Glutamatergic neuron (in vitro differentiated cells): ENCODE measurements around the gene MEGF11. TPM values are rescaled to one million over a fixed set of nuclear protein-coding genes. Genes with fewer than 3 reads are reported as not detected.

ENCODE experiments used
- DNase-seq: peaks from one replicate; pipeline ENCODE4 v3.0.0; 2022
- H3K27ac Mint-ChIP-seq: one replicate; pipeline ENCODE4 v1.8.0; 2020; ENCODE audit warnings: mild to moderate bottlenecking, mixed read lengths, inconsistent platforms; ENCODE audit not compliant: unreplicated experiment
- H3K27me3 Mint-ChIP-seq: one replicate; pipeline ENCODE4 v1.8.0; 2020; ENCODE audit warnings: mild to moderate bottlenecking, moderate library complexity, mixed read lengths, inconsistent platforms; ENCODE audit not compliant: unreplicated experiment
- H3K36me3 Mint-ChIP-seq: one replicate; pipeline ENCODE4 v1.8.0; 2020; ENCODE audit warnings: mild to moderate bottlenecking, mixed read lengths, inconsistent platforms; ENCODE audit not compliant: unreplicated experiment
- H3K4me1 Mint-ChIP-seq: one replicate; pipeline ENCODE4 v1.8.0; 2020; ENCODE audit warnings: mild to moderate bottlenecking, low read depth, mixed read lengths, inconsistent platforms; ENCODE audit not compliant: unreplicated experiment
- H3K4me3 Mint-ChIP-seq: one replicate; pipeline ENCODE4 v1.8.0; 2020; ENCODE audit warnings: mild to moderate bottlenecking, mixed read lengths, inconsistent platforms; ENCODE audit not compliant: unreplicated experiment
- H3K9me3 Mint-ChIP-seq: one replicate; pipeline ENCODE4 v1.8.0; 2020; ENCODE audit warnings: mild to moderate bottlenecking, moderate library complexity, mixed read lengths, inconsistent platforms; ENCODE audit not compliant: unreplicated experiment
- total RNA-seq: library from RNA; stranded (reverse); fragmentation: NEBNext Ultra II Directional; extraction: Animal tissue kit (Norgen Biotek cat#: 25700); gene quantifications from one replicate; pipeline ENCODE4 v1.2.1, GENCODE V29; 2021; ENCODE audit not compliant: unreplicated experiment
- TF ChIP-seq, protein P1 (sequence below): fragments of 200-600 bp; sonication (generic); IDR thresholded peaks from one replicate; pipeline ENCODE4 v1.5.0; 2021; ENCODE audit not compliant: partially characterized antibody, unreplicated experiment

MEGF11 gene
- total RNA-seq, 1 donor from 2014 or later, result 2.6 TPM

- Mint-ChIP-seq H3K27me3 (no peaks in the 10 kb centered on the region), H3K27ac (no peak overlapping the region), H3K36me3 (no peaks in the 10 kb centered on the region), H3K4me3 (no peak overlapping the region), H3K4me1 (peaks cover 5% of the 10 kb centered on the region), H3K9me3 (peaks cover 3% of the 10 kb centered on the region)
- no peak for DNase-seq
- TF ChIP-seq, protein P1, sequence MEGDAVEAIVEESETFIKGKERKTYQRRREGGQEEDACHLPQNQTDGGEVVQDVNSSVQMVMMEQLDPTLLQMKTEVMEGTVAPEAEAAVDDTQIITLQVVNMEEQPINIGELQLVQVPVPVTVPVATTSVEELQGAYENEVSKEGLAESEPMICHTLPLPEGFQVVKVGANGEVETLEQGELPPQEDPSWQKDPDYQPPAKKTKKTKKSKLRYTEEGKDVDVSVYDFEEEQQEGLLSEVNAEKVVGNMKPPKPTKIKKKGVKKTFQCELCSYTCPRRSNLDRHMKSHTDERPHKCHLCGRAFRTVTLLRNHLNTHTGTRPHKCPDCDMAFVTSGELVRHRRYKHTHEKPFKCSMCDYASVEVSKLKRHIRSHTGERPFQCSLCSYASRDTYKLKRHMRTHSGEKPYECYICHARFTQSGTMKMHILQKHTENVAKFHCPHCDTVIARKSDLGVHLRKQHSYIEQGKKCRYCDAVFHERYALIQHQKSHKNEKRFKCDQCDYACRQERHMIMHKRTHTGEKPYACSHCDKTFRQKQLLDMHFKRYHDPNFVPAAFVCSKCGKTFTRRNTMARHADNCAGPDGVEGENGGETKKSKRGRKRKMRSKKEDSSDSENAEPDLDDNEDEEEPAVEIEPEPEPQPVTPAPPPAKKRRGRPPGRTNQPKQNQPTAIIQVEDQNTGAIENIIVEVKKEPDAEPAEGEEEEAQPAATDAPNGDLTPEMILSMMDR, result no peak
These were observed 34.2 kb downstream of the MEGF11 start for GRCh38 chr15:66219339-66219738.

DNA sequence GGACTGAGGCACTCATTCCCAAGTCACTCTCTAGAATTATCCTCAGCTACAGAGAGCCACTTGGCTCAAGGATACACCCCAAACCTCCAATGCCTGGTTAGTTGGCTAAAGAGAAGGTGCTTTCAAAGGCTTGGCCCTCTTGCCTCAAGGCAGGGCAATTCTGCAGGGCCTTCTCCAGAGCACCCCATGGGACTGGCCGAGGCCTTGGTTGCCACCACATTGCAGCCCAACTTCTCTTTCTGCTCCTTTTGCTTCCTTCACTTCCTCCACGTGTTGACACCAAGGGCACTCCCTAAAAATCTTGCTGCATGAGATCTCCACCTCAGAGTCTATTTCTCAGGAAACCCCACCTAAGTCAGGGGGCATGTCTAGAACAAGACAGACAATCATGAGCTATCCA, 36.7 kb downstream of the MEGF11 start:
- H3K9me3 Mint-ChIP-seq, result peaks cover 5% of the 10 kb centered on the region
- H3K4me1 Mint-ChIP-seq, result peaks cover 5% of the 10 kb centered on the region
- no peak for DNase-seq
- TF ChIP-seq, protein P1, result no peak
- no peaks in the 10 kb centered on the region for H3K36me3 Mint-ChIP-seq
- H3K27me3 Mint-ChIP-seq, result peaks cover 1% of the 10 kb centered on the region
- no peak overlapping the region for H3K27ac Mint-ChIP-seq
- no peak overlapping the region for H3K4me3 Mint-ChIP-seq

- Mint-ChIP-seq H3K36me3 (no peaks in the 10 kb centered on the region), H3K4me1 (peaks cover 3% of the 10 kb centered on the region)
These were observed 37.7 kb downstream of the MEGF11 start for GRCh38 chr15:66215811-66216210.

GRCh38 chr15:66214246-66214645, 39.3 kb downstream of the MEGF11 start:
- peaks cover 2% of the 10 kb centered on the region for H3K9me3 Mint-ChIP-seq
- H3K27ac Mint-ChIP-seq, result no peak overlapping the region
- H3K4me1 Mint-ChIP-seq, result peaks cover 3% of the 10 kb centered on the region
- TF ChIP-seq, protein P1, result no peak
- DNase-seq, result no peak
- no peaks in the 10 kb centered on the region for H3K36me3 Mint-ChIP-seq
- H3K4me3 Mint-ChIP-seq, result no peak overlapping the region
- peaks cover 1% of the 10 kb centered on the region for H3K27me3 Mint-ChIP-seq

More at GRCh38 chr15:66215811-66216210, 37.7 kb downstream of the MEGF11 start:
- Mint-ChIP-seq H3K27me3 (peaks cover 1% of the 10 kb centered on the region), H3K27ac (no peak overlapping the region), H3K4me3 (no peak overlapping the region), H3K9me3 (peaks cover 4% of the 10 kb centered on the region)
- TF ChIP-seq, protein P1, result no peak
- DNase-seq, result no peak

DNA sequence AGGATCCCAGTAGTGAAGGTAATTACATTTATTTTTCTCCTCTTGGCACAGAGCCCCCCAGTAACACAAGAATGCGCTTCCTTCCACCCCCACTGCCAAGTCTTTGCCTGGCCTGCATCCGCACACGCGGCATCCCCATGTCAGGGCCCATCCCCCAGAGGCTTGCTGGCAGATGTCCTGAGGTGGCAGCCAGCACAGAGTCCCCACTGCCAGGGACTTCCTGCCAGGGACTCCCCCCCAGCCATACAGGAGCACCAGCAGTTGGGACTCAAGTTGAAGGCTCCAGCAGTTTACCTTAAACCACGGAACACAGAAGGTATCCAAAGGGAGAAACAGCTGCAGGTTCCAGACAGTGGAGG, 41.0 kb downstream of the MEGF11 start:
- Mint-ChIP-seq H3K27ac (no peak overlapping the region), H3K36me3 (no peaks in the 10 kb centered on the region), H3K27me3 (peaks cover 1% of the 10 kb centered on the region)

More for the DNA sequence above, 41.0 kb downstream of the MEGF11 start:
- TF ChIP-seq, protein P1, result no peak
- Mint-ChIP-seq H3K4me3 (no peak overlapping the region), H3K9me3 (peaks cover 2% of the 10 kb centered on the region), H3K4me1 (no peaks in the 10 kb centered on the region)
- DNase-seq, result no peak
